Measurements from ENCODE around the gene XPNPEP2. TPM values are rescaled to one million over a fixed set of nuclear protein-coding genes. Genes with fewer than 3 reads are reported as not detected.

Gene XPNPEP2
- polyA plus RNA-seq, 3 donors, result 0.19 TPM; not detected in 2

DNA sequence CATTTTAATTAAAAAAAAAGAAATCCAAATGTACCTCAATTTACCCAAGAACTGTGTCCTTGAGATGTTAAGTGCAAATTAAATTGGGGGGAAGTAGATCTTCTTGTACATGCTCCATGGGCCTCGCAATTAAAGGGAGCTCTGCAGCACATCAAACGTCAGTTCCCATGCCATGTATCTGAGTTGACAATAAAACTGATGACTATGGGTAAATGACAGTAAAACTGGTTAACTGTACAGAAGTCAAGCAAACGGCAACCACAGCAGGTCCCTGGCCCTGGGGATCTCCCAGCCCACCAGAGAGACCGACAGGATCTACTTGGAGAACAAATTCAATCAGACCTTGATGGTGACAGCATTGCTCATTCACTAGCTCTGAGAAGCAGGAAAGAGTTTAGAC is 32.8 kb upstream of the XPNPEP2 start:
- Mint-ChIP-seq H3K4me1 (no peaks in the 10 kb centered on the region), H3K27me3 (ENCODE audit: low read depth in 3 of 3) (peaks cover 0 to 1% (median 0%) of the 10 kb centered on the region in 3 donors), H3K27ac (no peak overlapping the region), H3K36me3 (peaks cover 0 to 1% of the 10 kb centered on the region in 2 donors), H3K4me3 (no peak overlapping the region), H3K9me3 (peaks cover 0 to 4% (median 2%) of the 10 kb centered on the region in 7 donors)
- DNase-seq, result no peak
- Histone ChIP-seq H3K9me3 (replicated peaks in 1 of 2; ENCODE audit: control insufficient read depth in 1 of 2, insufficient read depth in 1 of 2, low read length in 2 of 2) (no peaks in the 10 kb centered on the region), H3K36me3 (replicated peaks in 1 of 2; ENCODE audit: control insufficient read depth in 1 of 2, insufficient read depth in 2 of 2, low read length in 2 of 2) (no peaks in the 10 kb centered on the region), H3K4me1 (ENCODE audit: control insufficient read depth in 1 of 2, insufficient read depth in 2 of 2, low read length in 2 of 2) (no peaks in the 10 kb centered on the region), H4K20me1 (ENCODE audit: insufficient read depth, low read length) (no peaks in the 10 kb centered on the region), H2AFZ (ENCODE audit: insufficient read depth, low read depth, low read length, poor library complexity, severe bottlenecking) (no peak overlapping the region), H3K79me2 (ENCODE audit: insufficient read depth, low read length) (no peaks in the 10 kb centered on the region), H3K4me2 (replicated peaks; ENCODE audit: extremely low read depth, low read length, poor library complexity, severe bottlenecking) (no peak overlapping the region), H3K4me3 (replicated peaks in 1 of 3; ENCODE audit: low read depth in 2 of 3, low read length in 3 of 3) (no peak overlapping the region), H3K27me3 (ENCODE audit: control insufficient read depth in 2 of 2, insufficient read depth in 2 of 2, low read length in 2 of 2) (no peaks in the 10 kb centered on the region), H3K9ac (ENCODE audit: insufficient read depth, low read length, poor library complexity, severe bottlenecking) (no peak overlapping the region), H3K27ac (ENCODE audit: low read depth in 1 of 2, low read length in 2 of 2) (no peak overlapping the region)
- intact Hi-C loops (cut with micrococcal nuclease), result no loop called here
- 87% methylated on average over 3 of the region's 4 CpGs for WGBS (ENCODE audit: insufficient coverage)
- TF ChIP-seq, protein P1, sequence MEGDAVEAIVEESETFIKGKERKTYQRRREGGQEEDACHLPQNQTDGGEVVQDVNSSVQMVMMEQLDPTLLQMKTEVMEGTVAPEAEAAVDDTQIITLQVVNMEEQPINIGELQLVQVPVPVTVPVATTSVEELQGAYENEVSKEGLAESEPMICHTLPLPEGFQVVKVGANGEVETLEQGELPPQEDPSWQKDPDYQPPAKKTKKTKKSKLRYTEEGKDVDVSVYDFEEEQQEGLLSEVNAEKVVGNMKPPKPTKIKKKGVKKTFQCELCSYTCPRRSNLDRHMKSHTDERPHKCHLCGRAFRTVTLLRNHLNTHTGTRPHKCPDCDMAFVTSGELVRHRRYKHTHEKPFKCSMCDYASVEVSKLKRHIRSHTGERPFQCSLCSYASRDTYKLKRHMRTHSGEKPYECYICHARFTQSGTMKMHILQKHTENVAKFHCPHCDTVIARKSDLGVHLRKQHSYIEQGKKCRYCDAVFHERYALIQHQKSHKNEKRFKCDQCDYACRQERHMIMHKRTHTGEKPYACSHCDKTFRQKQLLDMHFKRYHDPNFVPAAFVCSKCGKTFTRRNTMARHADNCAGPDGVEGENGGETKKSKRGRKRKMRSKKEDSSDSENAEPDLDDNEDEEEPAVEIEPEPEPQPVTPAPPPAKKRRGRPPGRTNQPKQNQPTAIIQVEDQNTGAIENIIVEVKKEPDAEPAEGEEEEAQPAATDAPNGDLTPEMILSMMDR (IDR thresholded peaks at IDR 0.05), result no peak

DNA sequence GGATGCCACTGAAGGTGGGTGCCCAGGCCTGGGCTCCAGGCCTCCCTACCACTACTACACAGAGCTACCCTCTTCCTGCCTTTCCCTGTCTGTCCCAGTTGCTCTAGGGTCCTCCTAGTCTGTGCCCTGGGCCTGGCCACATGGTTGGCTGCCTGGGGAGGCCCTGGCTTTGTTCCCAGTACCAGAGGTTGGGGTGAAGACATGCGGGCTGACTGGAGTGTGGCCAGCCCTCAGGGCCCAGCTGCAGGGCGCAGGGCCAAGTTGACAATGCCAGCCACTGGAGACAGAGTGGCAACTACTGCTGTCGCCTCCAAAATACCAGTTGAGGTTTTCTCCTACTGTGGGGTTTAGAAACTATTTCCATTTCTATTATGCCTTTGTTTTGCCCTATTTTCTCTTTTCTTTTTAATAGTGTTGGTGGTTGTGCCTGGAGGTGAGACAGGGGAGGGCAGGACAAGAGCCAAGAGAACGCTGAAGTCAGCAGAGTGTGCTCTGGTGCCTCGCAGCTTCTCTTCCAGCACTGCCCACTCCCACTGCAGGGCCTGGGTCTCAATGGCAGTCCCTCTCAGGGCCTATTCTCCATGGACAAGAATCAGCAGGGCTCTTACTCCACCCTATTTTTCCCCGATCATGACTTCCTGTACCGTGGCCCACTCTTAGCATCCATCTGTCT is 32.2 kb upstream of the XPNPEP2 start:
- no peaks in the 10 kb centered on the region for H3K4me1 Mint-ChIP-seq
- peaks cover 0 to 1% of the 10 kb centered on the region in 2 donors for H3K36me3 Mint-ChIP-seq
- H3K27ac ChIP-seq (ENCODE audit: low read depth in 1 of 2, low read length in 2 of 2), result no peak overlapping the region
- H3K27me3 Mint-ChIP-seq (ENCODE audit: low read depth in 3 of 3), result peaks cover 0 to 1% (median 0%) of the 10 kb centered on the region in 3 donors
- 40% methylated on average over 2 of the region's 7 CpGs for WGBS (ENCODE audit: insufficient coverage)
- no peak overlapping the region for H3K4me3 Mint-ChIP-seq
- no peaks in the 10 kb centered on the region for H3K9me3 ChIP-seq (replicated peaks in 1 of 2; ENCODE audit: control insufficient read depth in 1 of 2, insufficient read depth in 1 of 2, low read length in 2 of 2)
- no peak overlapping the region for H3K9ac ChIP-seq (ENCODE audit: insufficient read depth, low read length, poor library complexity, severe bottlenecking)
- H3K4me2 ChIP-seq (replicated peaks; ENCODE audit: extremely low read depth, low read length, poor library complexity, severe bottlenecking), result no peak overlapping the region
- TF ChIP-seq, protein P1 (IDR thresholded peaks at IDR 0.05), result no peak
- no peaks in the 10 kb centered on the region for H4K20me1 ChIP-seq (ENCODE audit: insufficient read depth, low read length)
- no peak overlapping the region for H3K4me3 ChIP-seq (replicated peaks in 1 of 3; ENCODE audit: low read depth in 2 of 3, low read length in 3 of 3)
- no peaks in the 10 kb centered on the region for H3K36me3 ChIP-seq (replicated peaks in 1 of 2; ENCODE audit: control insufficient read depth in 1 of 2, insufficient read depth in 2 of 2, low read length in 2 of 2)
- no peak overlapping the region for H3K27ac Mint-ChIP-seq
- H3K4me1 ChIP-seq (ENCODE audit: control insufficient read depth in 1 of 2, insufficient read depth in 2 of 2, low read length in 2 of 2), result no peaks in the 10 kb centered on the region
- no peak overlapping the region for H2AFZ ChIP-seq (ENCODE audit: insufficient read depth, low read depth, low read length, poor library complexity, severe bottlenecking)
- no peak for DNase-seq
- intact Hi-C loops (cut with micrococcal nuclease), result no loop called here
- peaks cover 0 to 4% (median 2%) of the 10 kb centered on the region in 7 donors for H3K9me3 Mint-ChIP-seq
- no peaks in the 10 kb centered on the region for H3K27me3 ChIP-seq (ENCODE audit: control insufficient read depth in 2 of 2, insufficient read depth in 2 of 2, low read length in 2 of 2)
- no peaks in the 10 kb centered on the region for H3K79me2 ChIP-seq (ENCODE audit: insufficient read depth, low read length)
